Suprapubic skin (tissue), 4 donors: ENCODE results near the gene C4B.

ENCODE experiments used
- POLR2A ChIP-seq, 2 donors: fragments of 450-650 bp; IDR thresholded peaks; one replicate each; pipeline ENCODE4 v1.6.1; 2017; ENCODE audit warnings: antibody characterized with exemption in 2 of 2, mild to moderate bottlenecking in 2 of 2, moderate library complexity in 2 of 2
- POLR2AphosphoS5 ChIP-seq, 3 donors: sonication (generic); formaldehyde crosslinking; IDR thresholded peaks; one replicate each; pipeline ENCODE4 v1.6.1; 2017; ENCODE audit warnings: antibody characterized with exemption in 3 of 3
- TF ChIP-seq, protein P1 (sequence below), 2 donors: fragments of 200-600 bp in 1 of 2; fragments of 450-650 bp in 1 of 2; sonication (generic) in 1 of 2; IDR thresholded peaks; one replicate each; pipeline ENCODE4 v1.5.1; 2016 to 2019; ENCODE audit warnings: antibody characterized with exemption in 2 of 2, mild to moderate bottlenecking in 1 of 2, moderate library complexity in 1 of 2

DNA sequence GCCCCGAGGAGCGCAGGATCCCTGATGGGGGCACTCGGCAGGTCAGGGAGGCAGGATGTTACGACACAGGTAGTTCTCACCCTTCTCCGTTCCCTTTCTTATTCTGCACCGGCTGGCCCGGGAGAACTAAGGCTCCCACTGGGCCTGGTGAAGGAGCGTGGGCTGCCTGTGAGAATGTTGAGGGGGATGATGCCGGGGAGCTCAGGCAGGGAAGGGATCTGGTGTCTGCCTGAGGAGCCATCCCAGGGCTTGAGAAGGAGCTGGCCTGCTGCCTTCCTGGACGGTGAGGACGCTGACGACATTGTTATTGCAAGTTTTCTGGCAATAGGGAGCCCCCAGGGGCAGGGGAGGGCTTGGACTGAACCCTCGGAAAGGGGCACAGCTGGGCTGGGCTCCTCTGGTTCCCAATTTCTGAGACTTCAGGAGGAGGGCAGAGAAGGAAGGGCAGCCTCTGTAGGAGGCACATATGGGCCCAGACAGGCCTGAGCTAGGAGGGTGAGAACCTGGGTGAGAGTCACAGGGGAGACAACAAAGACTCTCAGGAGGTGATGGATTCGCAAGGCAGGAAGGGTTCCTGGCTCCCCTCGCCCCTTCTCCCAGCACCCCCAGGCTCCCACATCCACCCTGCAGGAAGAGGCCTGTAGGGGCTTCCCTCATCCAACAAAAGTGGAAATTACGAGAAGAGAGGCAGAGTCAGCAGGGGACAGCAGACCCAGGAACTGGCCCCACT, 56.4 kb downstream of the C4B start:
- TF ChIP-seq, protein P1, sequence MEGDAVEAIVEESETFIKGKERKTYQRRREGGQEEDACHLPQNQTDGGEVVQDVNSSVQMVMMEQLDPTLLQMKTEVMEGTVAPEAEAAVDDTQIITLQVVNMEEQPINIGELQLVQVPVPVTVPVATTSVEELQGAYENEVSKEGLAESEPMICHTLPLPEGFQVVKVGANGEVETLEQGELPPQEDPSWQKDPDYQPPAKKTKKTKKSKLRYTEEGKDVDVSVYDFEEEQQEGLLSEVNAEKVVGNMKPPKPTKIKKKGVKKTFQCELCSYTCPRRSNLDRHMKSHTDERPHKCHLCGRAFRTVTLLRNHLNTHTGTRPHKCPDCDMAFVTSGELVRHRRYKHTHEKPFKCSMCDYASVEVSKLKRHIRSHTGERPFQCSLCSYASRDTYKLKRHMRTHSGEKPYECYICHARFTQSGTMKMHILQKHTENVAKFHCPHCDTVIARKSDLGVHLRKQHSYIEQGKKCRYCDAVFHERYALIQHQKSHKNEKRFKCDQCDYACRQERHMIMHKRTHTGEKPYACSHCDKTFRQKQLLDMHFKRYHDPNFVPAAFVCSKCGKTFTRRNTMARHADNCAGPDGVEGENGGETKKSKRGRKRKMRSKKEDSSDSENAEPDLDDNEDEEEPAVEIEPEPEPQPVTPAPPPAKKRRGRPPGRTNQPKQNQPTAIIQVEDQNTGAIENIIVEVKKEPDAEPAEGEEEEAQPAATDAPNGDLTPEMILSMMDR (IDR thresholded peaks at IDR 0.05), result no peak
- TF ChIP-seq POLR2AphosphoS5 (IDR thresholded peaks at IDR 0.05) (peak in 1 of 3 donors; percentile 24), POLR2A (IDR thresholded peaks at IDR 0.05) (no peak)
